GM12891 (cell line): ENCODE results near the gene TMEM236.

Experiments
- PAX5 ChIP-seq: IDR thresholded peaks from 2 replicates; pipeline ENCODE4 v1.6.1; 2011; ENCODE audit warnings: low read length, moderate library complexity, mild to moderate bottlenecking; ENCODE audit not compliant: insufficient read depth, severe bottlenecking
- POLR2A ChIP-seq: IDR thresholded peaks from 2 replicates; pipeline ENCODE4 v1.6.1; 2011; ENCODE audit warnings: low read depth, low read length, control low read depth
- TAF1 ChIP-seq: IDR thresholded peaks from 2 replicates; pipeline ENCODE4 v1.6.1; 2011; ENCODE audit warnings: low read depth, low read length, control low read depth

DNA sequence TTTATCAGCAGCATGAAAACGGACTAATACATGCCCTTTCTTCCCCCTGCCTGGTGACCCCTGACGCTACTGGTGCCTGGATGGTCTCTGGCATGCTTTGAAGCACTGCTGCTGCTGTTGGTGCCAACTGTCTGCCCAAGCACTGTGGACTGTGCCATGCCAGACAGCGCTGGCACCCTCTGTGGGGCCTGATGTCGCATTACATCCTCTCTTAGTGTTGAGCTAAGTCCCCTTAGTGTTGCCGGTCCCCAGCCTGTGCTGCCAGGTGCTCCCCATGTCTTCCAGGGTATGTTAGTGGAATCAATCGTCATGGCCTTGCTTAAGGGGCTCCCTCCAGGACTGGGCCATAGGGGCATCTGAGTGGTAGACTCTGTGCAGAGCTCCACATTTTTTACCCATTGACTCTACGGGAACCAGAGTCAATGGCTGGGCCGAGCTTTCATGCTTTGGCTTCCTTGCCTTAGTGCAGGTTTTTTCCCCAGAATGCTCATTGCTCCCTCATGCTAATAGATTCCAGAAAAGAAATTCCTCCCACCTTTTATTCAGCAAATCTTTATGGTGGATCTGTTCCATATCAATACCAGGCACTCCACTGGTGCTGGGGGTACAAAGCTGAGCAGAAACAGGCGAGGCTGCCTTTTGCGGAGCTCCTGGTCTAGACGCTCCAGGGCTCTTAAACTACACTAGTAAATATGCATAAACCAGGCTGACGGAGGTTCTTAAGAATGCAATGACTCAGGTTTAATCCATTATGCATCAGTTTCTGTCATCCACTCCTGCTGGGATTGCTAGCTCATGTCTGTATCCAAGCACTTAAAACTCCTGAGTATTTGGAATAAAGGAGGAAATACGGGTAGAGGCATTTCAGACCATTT lies 35.3 kb downstream of the TMEM236 start:
- TF ChIP-seq PAX5, result no peak
- no peak for TF ChIP-seq POLR2A
- TF ChIP-seq TAF1, result no peak
